Peyer's patch (tissue), 4 donors: ENCODE measurements around the gene RCSD1.

Source experiments
- CTCF ChIP-seq, 6 experiments: fragments of 450-650 bp in 4 of 6; fragments of 200-600 bp in 2 of 6; sonication (generic) in 1 of 6; IDR thresholded peaks; one replicate each; pipeline ENCODE4 v1.5.1; 2017 to 2019; ENCODE audit warnings: antibody characterized with exemption in 6 of 6, mild to moderate bottlenecking in 3 of 6, moderate library complexity in 1 of 6
- POLR2A ChIP-seq, 2 donors: fragments of 450-650 bp; IDR thresholded peaks; one replicate each; pipeline ENCODE4 v1.5.1; 2017; ENCODE audit warnings: antibody characterized with exemption in 2 of 2, mild to moderate bottlenecking in 2 of 2, moderate library complexity in 2 of 2

GRCh38 chr1:167678422-167678821 is 48.4 kb downstream of the RCSD1 start:
- TF ChIP-seq CTCF (IDR thresholded peaks at IDR 0.05) = no peak
- TF ChIP-seq POLR2A (IDR thresholded peaks at IDR 0.05) = no peak
